GM12875 (cell line): ENCODE measurements around the gene ADCY4.
"Not testable (repeated sequence)": the region's sequence is repeated elsewhere in the genome, so short reads cannot be mapped to it uniquely, and the experiment has no call there.

ENCODE experiments used
- H3K4me3 ChIP-seq: one replicate; pipeline ENCODE4 v1.5.1; 2011; ENCODE audit warnings: low read depth, low read length, control low read depth
- CTCF ChIP-seq: IDR thresholded peaks from 2 replicates; pipeline ENCODE4 v1.5.1; 2011; ENCODE audit warnings: low read depth, mild to moderate bottlenecking, control low read depth, inconsistent platforms, low read length, moderate library complexity, borderline replicate concordance; ENCODE audit not compliant: insufficient read depth

Gene ADCY4

DNA sequence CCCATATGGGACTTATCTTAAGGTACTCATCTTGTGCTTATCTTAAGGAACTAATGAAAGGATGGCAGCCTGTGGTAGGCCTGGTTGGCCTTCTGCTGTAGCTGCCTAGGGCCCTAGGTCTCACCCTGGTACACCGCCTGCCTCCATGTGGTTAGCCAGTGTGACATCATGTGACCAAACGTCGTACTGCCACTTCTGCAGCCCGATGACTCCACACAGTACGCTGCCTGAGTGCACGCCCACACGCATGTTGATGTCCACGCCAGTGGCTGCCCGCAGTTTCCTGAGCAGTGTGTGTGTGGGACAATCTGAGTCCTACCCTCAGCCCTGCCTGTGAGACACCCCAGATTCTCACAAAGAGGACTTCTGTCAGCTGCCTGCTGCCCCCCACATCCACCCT, 5.1 kb downstream of the ADCY4 start:
- H3K4me3 ChIP-seq, result no peak overlapping the region
- TF ChIP-seq CTCF, result no peak

- no peak for TF ChIP-seq CTCF
- H3K4me3 ChIP-seq, result no peak overlapping the region
Measured at GRCh38 chr14:24329073-24329663, 5.7 kb downstream of the ADCY4 start.

- peak; percentile 38; the same call in 1 of the 2 replicates for TF ChIP-seq CTCF
- H3K4me3 ChIP-seq, result not testable (repeated sequence)
Measured at GRCh38 chr14:24327914-24328313, 7.0 kb downstream of the ADCY4 start.

- TF ChIP-seq CTCF, result no peak
- H3K4me3 ChIP-seq, result no peak overlapping the region
Measured at GRCh38 chr14:24327303-24327702, 7.6 kb downstream of the ADCY4 start.

DNA sequence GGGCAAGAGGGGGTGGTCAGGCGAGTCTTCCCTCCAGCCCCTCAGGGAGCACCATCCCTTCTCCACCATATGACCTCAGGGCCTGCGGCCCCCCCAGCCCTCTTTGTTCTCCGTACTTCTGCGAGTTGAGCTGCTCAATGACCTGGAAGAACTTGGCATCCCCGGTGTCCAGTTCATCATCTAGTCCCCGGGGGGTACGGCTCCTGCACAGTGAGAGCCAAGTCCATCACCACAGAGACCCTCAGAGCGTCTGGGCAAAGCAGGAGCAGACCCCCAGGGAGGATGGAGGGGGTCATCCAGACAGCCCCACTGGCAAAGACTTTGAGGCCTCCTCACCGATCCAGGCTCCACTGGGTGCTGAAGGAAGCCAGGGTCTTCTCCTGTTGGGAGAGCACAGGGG, 8.9 kb downstream of the ADCY4 start:
- H3K4me3 ChIP-seq, result no peak overlapping the region
- no peak for TF ChIP-seq CTCF

DNA sequence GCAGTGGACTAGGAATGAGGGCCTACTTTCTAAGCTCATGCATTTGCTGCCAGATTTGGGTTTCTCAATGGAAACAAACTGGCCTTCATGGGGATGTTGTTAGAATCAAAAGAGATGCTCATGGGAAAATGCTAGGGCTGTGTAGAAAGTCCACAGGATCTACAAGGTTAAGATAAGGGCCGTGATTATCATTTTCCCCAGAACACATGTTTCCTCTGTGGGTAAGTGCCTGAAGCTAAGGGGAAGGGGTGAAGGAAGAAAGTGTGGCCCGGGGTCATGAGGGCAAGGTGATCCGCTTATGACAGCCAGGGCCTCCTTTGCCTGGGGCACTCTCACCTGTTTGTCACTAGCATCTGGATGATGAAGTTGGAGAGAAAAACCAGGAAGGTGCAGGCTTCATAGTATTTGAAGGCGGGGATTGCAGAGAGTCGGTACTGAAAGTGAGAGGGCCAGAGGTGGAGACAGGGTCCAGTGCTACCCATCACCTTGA, 9.8 kb downstream of the ADCY4 start:
- no peak for TF ChIP-seq CTCF
- no peak overlapping the region for H3K4me3 ChIP-seq

DNA sequence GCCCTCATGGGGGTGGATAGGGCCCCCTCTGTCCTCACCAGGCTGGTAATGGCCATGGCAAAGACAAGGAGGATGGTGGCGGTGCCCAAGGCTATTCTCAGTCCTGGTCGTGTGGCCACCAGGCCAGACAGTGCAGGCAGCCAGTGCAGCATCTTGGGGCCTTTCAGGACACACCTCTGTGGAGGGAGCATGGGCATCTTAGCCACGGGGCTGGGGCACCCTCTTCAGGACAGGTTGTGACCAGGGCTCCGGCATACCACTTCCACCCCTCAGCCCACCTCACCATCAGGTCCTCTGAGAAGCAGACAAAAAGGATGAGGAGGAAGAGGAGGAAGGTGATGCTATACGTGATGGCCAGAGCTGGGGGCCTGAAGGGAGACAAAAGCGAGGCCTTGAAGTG, 10.8 kb downstream of the ADCY4 start:
- H3K4me3 ChIP-seq, result no peak overlapping the region

More for the DNA sequence above, 10.8 kb downstream of the ADCY4 start:
- no peak for TF ChIP-seq CTCF
